ENCODE measurements around the gene ANKRD10. TPM values are rescaled to one million over a fixed set of nuclear protein-coding genes. Genes with fewer than 3 reads are reported as not detected.

The ANKRD10 gene
- total and polyA plus RNA-seq, 3 donors from 2014 or later = 65.2 to 180 (median 132) TPM

- peaks cover 16% of the 10 kb centered on the region for H3K4me1 ChIP-seq
- intact Hi-C loops (cut with DNase I; ENCODE audit: low total_unique reads) = no loop called here
- 83 to 84% methylated on average over 13 to 16 of the region's 16 CpGs for WGBS, 2 donors
- H3K36me3 ChIP-seq (ENCODE audit: low read depth, missing control alignments) = no peaks in the 10 kb centered on the region
- H3K4me3 ChIP-seq = no peak overlapping the region
- no peak for TF ChIP-seq CTCF (IDR thresholded peaks at IDR 0.05)
- no peaks in the 10 kb centered on the region for H3K9me3 ChIP-seq
- no peaks in the 10 kb centered on the region for H3K27me3 ChIP-seq
- no peak for DNase-seq
- H3K27ac ChIP-seq = no peak overlapping the region
Measured at GRCh38 chr13:110830800-110831371, 84.0 kb downstream of the ANKRD10 start.

GRCh38 chr13:110830331-110830730 is 84.5 kb downstream of the ANKRD10 start:
- Histone ChIP-seq H3K36me3 (ENCODE audit: low read depth, missing control alignments) (no peaks in the 10 kb centered on the region), H3K27ac (no peak overlapping the region), H3K27me3 (no peaks in the 10 kb centered on the region), H3K4me1 (peaks cover 12% of the 10 kb centered on the region), H3K4me3 (no peak overlapping the region), H3K9me3 (no peaks in the 10 kb centered on the region)
- TF ChIP-seq POLR2A (IDR thresholded peaks at IDR 0.05) (no peak), CTCF (IDR thresholded peaks at IDR 0.05) (no peak)
- DNase-seq = no peak
- intact Hi-C loops (cut with DNase I; ENCODE audit: low total_unique reads) = no loop called here
- 94 to 95% methylated on average over 16 of the region's 16 CpGs for WGBS, 2 donors

- no peak for DNase-seq
- H3K9me3 ChIP-seq = no peaks in the 10 kb centered on the region
- WGBS, 2 donors = 92 to 96% methylated on average over 8 of the region's 8 CpGs
- no peak for TF ChIP-seq CTCF (IDR thresholded peaks at IDR 0.05)
- TF ChIP-seq POLR2A (IDR thresholded peaks at IDR 0.05) = no peak
- no peaks in the 10 kb centered on the region for H3K36me3 ChIP-seq (ENCODE audit: low read depth, missing control alignments)
- H3K4me1 ChIP-seq = peaks cover 12% of the 10 kb centered on the region
- intact Hi-C loops (cut with DNase I; ENCODE audit: low total_unique reads) = no loop called here
- no peaks in the 10 kb centered on the region for H3K27me3 ChIP-seq
- H3K4me3 ChIP-seq = no peak overlapping the region
- no peak overlapping the region for H3K27ac ChIP-seq
Measured at GRCh38 chr13:110829486-110829885, 85.4 kb downstream of the ANKRD10 start.

- Histone ChIP-seq H3K27me3 (no peaks in the 10 kb centered on the region), H3K27ac (no peak overlapping the region), H3K36me3 (ENCODE audit: low read depth, missing control alignments) (no peaks in the 10 kb centered on the region), H3K4me3 (no peak overlapping the region), H3K4me1 (peaks cover 12% of the 10 kb centered on the region), H3K9me3 (no peaks in the 10 kb centered on the region)
- DNase-seq = no peak
- intact Hi-C loops (cut with DNase I; ENCODE audit: low total_unique reads) = no loop called here
- no peak for TF ChIP-seq CTCF (IDR thresholded peaks at IDR 0.05)
- TF ChIP-seq POLR2A (IDR thresholded peaks at IDR 0.05) = no peak
- WGBS, 2 donors = 95% methylated on average over 9 of the region's 9 CpGs
Measured at GRCh38 chr13:110828705-110829104, 86.2 kb downstream of the ANKRD10 start.

Small RNAs within 50 kb of the gene (small RNA-seq; reads per million reads assigned to genes)
- gene AL442128.1 = 0 reads per million in 2 donors

Other genes with a start within 250 kb of the ANKRD10 start
- gene CARS2, start 209.0 kb downstream of the ANKRD10 start, total RNA-seq = 100 to 1,000 TPM; 100 to 116 TPM
- gene CARS2, start 209.0 kb downstream of the ANKRD10 start, polyA plus RNA-seq (ENCODE audit: insufficient read depth, low read depth, low replicate concordance) = 60.4 TPM
- 10 to 100 TPM; 43.6 to 45.5 TPM for gene ING1, start 201.4 kb downstream of the ANKRD10 start, total RNA-seq
- 42.2 TPM for gene ING1, start 201.4 kb downstream of the ANKRD10 start, polyA plus RNA-seq (ENCODE audit: insufficient read depth, low read depth, low replicate concordance)
- gene ARHGEF7, start 200.2 kb upstream of the ANKRD10 start, total RNA-seq = 100 to 1,000 TPM; 118 to 136 TPM
- gene ARHGEF7, start 200.2 kb upstream of the ANKRD10 start, polyA plus RNA-seq (ENCODE audit: insufficient read depth, low read depth, low replicate concordance) = 73.6 TPM